Amygdala (tissue), 56 donors: ENCODE measurements around the gene CHID1.

Experiments
- DNase-seq, 56 donors: peaks; one replicate each; lab custom pipeline; 2025; lab: John Stamatoyannopoulos, UW

The CHID1 gene

GRCh38 chr11:911031-911889 lies 650 bp upstream of the CHID1 start:
- peak in 8 of 56 donors; percentile 10 to 65 (median 54) for DNase-seq

DNA sequence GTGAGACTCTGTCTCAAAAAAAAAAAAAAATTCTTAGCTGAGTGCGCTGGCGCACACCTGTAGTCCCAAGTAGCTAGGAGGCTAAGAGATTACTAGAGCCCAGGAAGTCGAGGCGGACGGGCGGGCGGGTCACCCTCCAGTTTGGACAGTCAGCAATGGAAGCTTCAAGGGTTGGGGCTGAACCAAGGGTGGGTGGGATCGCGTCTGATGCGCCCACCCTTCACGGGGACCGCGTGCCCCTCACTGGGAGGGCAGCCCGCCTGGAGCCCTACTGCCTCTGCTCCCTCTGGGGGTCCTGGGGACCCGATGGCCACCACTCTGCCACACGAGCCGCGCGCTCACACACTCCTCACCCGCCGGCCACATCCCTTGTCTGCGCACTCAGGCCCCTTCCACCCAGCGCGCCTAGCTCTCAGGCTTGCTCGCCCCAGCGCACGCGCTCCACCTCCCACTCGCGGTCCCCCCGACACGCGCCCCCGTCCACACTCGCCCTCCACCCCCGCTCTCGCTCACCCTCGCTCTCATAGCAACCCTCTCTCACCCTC lies 494 bp downstream of the CHID1 start:
- no peak for DNase-seq

GRCh38 chr11:909406-909805 lies 1.2 kb downstream of the CHID1 start:
- no peak for DNase-seq

DNA sequence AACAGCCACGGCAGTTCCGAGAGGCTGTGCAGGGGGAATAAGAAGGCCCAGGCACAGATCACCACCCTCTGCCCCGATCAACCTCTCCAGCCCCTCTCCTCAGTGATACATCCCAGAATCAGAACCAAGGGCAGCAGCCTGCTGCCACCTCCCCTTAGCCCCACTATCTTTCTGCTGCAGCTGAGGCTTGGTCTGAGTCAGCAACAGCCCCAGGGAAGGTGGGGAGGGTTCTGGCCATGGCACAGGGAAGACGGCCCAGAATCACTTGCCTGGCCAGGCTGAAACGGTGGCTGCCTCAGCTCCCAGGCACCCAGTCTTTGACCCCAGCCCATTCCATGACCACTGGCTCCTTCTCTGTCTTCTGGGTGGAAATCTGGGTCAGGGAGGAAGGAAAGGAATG lies 2.3 kb downstream of the CHID1 start:
- DNase-seq, result no peak

GRCh38 chr11:907668-908067 lies 2.9 kb downstream of the CHID1 start:
- DNase-seq, result no peak

DNA sequence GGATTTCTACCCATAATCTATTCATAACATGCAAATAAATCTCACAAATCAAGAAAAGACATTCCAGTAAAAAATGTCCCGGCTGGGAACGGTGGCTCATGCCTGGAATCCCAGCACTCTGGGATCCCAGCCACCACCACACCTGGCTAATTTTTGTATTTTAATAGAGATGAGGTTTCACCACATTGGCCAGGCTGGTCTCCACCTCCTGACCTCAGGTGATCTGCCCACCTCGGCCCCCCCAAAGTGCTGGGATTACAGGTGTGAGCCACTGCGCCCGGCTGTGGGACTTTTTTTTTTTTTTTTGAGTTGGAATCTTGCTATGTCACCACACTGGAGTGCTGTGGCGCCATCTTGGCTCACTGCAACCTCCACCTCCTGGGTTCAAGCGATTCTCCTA lies 4.7 kb downstream of the CHID1 start:
- no peak for DNase-seq

DNA sequence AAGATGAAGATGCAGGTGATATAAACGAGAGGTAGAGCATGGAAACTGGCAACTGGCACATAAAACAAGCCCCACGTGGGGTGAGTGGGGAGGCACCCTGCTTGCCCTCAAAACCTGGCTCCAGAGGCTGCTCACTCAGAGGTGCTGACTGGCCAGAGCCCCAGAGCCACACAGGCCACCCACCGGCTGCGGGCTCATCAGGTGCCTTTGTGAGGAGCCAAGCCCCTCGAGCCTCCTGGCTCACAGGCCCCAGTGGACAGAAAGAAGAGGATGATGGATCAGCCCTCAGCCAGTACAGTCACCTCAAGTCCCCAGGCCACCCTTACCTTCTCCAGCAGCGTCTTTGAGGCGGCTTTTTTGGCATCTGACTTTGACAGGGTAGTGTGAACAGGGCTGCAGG lies 6.2 kb downstream of the CHID1 start:
- DNase-seq, result no peak

DNA sequence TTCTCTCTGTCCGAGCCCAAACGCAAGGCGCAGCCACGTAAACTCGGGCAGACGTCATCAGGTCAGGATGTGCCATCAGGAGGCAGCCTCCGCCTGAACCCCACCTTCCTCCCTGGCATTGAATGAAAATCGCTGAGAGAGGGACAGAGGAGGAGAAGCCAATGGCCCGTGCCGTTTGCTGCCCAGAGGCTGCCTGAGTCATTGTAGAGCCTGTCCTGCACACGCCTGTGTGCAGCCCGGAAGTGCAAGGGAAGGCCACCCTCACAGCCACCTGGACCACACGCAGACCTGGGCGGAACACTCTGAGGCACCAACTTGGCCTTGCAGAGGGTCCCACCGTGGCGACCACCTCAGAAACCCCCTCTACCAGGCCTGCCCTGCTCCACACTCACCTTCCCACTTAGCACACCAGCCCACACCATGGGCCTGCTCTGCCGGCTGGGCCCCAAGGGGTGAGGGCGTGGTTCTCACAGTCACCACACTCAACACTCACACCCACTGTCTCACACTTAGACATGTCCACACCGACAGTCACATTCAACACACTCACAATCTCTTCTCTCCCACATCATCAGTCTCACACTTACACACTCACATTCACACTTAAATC lies 9.1 kb downstream of the CHID1 start:
- DNase-seq, result no peak

- no peak for DNase-seq
Observed at GRCh38 chr11:900545-900944, 10.1 kb downstream of the CHID1 start.

GRCh38 chr11:899724-900123 lies 10.9 kb downstream of the CHID1 start:
- no peak for DNase-seq

GRCh38 chr11:898540-899190 lies 11.9 kb downstream of the CHID1 start:
- peak in 5 of 56 donors; percentile 25 to 43 (median 37) for DNase-seq

DNA sequence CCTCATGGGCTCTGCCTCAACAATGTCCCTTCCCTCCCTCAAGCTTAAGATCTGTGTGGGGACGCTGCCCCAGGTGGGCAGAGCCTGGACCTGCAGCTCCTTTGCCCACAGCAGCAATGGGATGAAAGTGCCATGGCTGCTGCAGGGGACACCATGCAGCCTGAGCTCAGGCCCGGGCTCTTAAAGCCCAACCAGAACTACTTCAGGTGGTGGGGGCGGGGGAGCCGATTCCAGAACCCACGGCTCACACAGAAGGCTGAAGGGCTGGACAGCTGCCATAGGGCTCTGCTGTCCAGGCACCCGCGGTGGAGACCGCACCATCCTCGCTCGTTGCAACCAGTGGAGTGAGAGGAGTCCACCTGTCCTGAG lies 12.5 kb downstream of the CHID1 start:
- peak in 7 of 56 donors; percentile 8 to 49 (median 29) for DNase-seq

DNA sequence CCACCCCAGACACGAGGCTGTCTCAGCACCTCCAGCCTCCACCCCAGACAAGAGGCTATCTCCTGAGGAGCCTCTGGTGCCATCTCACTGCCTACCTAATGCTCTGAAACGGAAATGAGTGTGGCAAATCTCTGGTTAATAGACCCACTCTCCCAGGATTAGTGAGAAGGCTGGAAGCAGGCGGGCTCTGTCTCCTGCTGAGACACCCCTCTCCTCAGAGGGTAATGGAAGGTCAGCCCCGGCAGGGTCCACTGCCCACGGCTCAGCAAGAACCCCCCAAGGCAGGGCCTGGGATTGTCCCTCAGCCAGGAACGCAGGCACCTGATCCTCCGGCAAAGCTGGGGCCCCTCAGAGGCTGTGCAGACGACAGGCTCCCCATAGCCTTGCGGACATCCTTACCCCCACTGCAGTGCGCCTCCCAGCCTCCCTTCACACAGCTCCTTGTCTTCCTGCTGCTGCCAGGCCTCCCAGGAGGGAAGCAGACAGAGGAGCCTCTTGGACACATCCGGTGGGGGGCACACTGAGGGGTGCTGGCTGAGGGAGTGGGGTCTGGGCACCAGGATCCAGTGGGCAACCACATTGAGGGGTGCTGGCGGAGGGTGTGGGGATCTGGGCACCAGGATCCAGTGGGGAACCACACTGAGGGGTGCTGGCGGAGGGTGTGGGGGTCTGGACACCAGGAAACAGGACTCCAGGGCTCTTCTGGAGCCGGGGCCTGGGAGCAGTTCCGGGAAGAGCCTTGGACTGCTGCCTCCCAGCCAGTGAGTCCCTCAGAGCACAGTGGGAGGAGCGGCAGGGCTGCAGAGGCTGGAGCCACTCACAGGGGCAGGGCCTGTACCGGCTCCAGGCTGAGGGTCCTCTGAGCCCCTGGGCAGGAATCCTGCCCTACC lies 13.1 kb downstream of the CHID1 start:
- DNase-seq, result no peak

GRCh38 chr11:895331-896110 lies 15.1 kb downstream of the CHID1 start:
- no peak for DNase-seq

DNA sequence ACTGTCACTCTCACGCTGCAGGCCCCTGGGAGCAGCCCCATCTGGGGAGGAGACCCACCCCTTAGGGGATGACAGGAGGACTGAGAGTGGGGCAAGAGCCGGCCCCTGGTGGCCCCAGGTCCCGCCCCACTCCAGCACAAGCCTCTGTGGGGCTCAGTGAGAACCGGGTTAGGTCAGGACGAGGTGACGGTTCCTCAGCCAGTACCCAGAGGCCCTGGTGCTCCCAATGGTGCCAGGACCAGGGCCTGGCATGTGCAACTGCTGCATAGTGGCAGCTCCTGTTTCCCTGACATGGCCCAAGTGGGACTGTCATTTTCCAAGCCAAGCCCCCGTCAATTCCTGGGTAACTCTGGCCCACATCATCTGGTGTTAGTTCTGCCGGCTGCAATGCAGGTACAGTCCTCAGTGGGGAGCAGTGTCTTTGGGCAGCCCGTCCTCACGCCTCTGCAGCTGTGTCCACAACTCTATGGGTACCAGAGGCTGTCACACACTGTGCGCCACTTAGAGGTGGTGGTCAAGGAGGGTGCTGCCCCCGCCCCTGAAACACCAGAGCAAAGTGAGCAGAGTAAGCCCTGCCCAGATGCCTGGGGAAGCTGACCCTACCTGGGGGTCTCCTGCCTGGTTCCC lies 15.9 kb downstream of the CHID1 start:
- DNase-seq, result no peak

DNA sequence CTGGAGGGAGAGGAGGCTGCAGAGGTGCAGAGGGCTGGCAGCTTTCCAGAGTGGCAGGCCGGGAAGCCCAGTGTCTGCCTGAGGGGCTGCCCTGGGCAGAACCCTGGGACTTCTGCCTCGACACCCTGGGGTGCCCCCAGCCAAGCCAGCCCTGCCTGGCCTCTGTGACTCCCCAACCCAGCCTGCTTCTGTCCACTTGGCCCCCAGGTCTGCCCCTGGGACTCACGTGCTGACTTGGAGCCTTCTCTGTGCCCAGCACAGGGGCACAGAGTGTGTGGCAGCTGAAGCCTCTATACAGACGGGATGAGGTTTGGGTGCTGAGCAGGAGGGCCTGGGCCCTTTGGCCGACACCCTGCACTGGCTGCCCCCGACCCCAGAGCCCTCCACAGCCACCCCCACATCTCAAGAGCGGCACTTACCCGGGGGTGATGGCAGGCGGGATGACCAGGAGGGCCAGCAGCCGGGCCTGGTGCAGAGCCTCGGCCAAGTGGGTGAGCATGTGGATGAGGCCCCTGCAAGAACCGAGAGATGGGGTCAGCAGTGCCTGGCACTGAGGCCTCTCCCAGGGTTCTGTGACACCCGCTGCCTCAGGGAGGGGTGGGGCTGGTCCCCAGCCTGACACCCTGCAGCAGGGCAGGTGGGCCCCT lies 17.5 kb downstream of the CHID1 start:
- DNase-seq, result no peak

DNA sequence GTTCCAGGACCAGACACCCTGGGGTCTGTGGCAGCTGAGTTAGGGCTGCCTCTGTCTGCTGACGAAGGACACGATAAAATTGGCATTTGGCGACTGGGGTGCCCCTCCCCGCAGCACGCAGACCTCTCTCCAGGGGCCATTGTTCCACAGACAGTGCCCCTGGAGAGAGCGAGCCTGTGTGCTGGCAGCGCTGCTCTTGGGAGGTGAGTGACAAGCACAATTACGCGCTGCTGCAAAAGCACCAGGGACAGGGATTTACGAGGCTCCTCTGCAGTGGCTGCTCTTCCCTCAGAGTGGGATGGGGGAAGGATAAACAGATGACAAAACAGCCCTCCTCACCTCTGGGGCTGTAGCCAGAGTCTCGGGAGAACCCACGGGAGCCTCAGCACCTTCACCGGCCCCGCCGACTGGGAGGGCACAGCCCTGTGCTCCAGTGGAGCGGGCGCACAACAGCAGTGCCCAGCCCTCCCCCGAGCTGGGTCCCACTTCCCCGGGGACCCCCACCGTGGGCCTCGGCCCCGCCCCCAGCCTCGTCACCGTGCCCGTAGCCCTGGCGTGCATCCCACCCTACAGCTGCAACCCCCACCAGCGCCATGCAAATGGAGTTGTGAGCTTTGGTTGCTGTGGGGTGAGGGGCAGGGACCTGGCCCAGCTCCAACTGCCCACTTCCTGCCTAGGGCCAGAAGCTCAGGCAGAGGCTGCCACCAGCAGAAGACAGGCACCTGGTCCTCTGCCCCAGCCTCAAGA lies 19.6 kb downstream of the CHID1 start:
- no peak for DNase-seq
